CD14-positive monocyte (primary cell): Measurements from ENCODE around the gene ITGA2. TPM values are rescaled to one million over a fixed set of nuclear protein-coding genes. Genes with fewer than 3 reads are reported as not detected.

Source experiments
- DNase-seq, 3 donors: peaks; one replicate each; pipeline ENCODE4 v3.0.0-alpha.2; 2011 to 2022
- H2AFZ ChIP-seq: 2 replicates; pipeline ENCODE4 v1.6.0; 2012; ENCODE audit warnings: mild to moderate bottlenecking, low read depth, low read length, inconsistent platforms; ENCODE audit not compliant: insufficient read depth, poor library complexity, severe bottlenecking
- H3K27ac ChIP-seq, 2 donors: 1 replicate in 1 of 2; 2 replicates in 1 of 2; pipeline ENCODE4 v1.5.1; 2012 to 2013; ENCODE audit warnings: low read length in 2 of 2, control low read depth in 1 of 2, inconsistent platforms in 1 of 2, low read depth in 1 of 2, mild to moderate bottlenecking in 1 of 2
- H3K27me3 ChIP-seq, 2 donors: one replicate each; pipeline versions ENCODE4 v1.6.0 to v1.6.1; 2011 to 2013; ENCODE audit warnings: low read length in 2 of 2; ENCODE audit not compliant: control insufficient read depth in 2 of 2, insufficient read depth in 2 of 2
- H3K36me3 ChIP-seq, 2 donors: replicated peaks in 1 of 2; 1 replicate in 1 of 2; 2 replicates in 1 of 2; pipeline versions ENCODE4 v1.5.1 to v1.6.1; 2012 to 2013; ENCODE audit warnings: low read length in 2 of 2, control low read depth in 1 of 2, inconsistent platforms in 1 of 2, mild to moderate bottlenecking in 1 of 2; ENCODE audit not compliant: insufficient read depth in 2 of 2, control insufficient read depth in 1 of 2
- H3K4me1 ChIP-seq, 2 donors: 1 replicate in 1 of 2; 2 replicates in 1 of 2; pipeline versions ENCODE4 v1.5.1 to v1.6.1; 2012 to 2013; ENCODE audit warnings: low read length in 2 of 2, control low read depth in 1 of 2, inconsistent platforms in 1 of 2, mild to moderate bottlenecking in 1 of 2, moderate library complexity in 1 of 2; ENCODE audit not compliant: insufficient read depth in 2 of 2, control insufficient read depth in 1 of 2
- H3K4me2 ChIP-seq: replicated peaks from 2 replicates; pipeline ENCODE3; 2012; ENCODE audit warnings: low read length, moderate library complexity, mild to moderate bottlenecking; ENCODE audit not compliant: poor library complexity, severe bottlenecking; ENCODE audit errors: extremely low read depth
- H3K4me3 ChIP-seq, 3 experiments: fragments of 200-600 bp in 1 of 3; sonication (generic) in 1 of 3; replicated peaks in 1 of 3; 1 replicate in 2 of 3; 2 replicates in 1 of 3; pipeline ENCODE4 v1.5.1; 2011 to 2013; ENCODE audit warnings: low read length in 3 of 3, mild to moderate bottlenecking in 3 of 3, control low read depth in 2 of 3, low read depth in 2 of 3, inconsistent platforms in 1 of 3, moderate library complexity in 1 of 3
- H3K79me2 ChIP-seq: 2 replicates; pipeline ENCODE4 v1.6.0; 2012; ENCODE audit warnings: mild to moderate bottlenecking, control low read depth, inconsistent platforms, low read length, moderate library complexity; ENCODE audit not compliant: insufficient read depth
- H3K9ac ChIP-seq: 2 replicates; pipeline ENCODE4 v1.6.0; 2017; ENCODE audit warnings: low read length, mild to moderate bottlenecking; ENCODE audit not compliant: insufficient read depth, poor library complexity, severe bottlenecking
- H3K9me3 ChIP-seq, 2 donors: replicated peaks in 1 of 2; 1 replicate in 1 of 2; 2 replicates in 1 of 2; pipeline versions ENCODE4 v1.5.1 to v1.6.1; 2012 to 2013; ENCODE audit warnings: low read length in 2 of 2, control low read depth in 1 of 2; ENCODE audit not compliant: control insufficient read depth in 1 of 2, insufficient read depth in 1 of 2
- H4K20me1 ChIP-seq: 2 replicates; pipeline ENCODE4 v1.6.0; 2012; ENCODE audit warnings: mild to moderate bottlenecking, low read length, control low read depth, moderate library complexity; ENCODE audit not compliant: insufficient read depth
- H3K27ac Mint-ChIP-seq, 7 donors: one replicate each; pipeline ENCODE4 v1.8.0; 2020; ENCODE audit warnings: mild to moderate bottlenecking in 7 of 7, mixed read lengths in 7 of 7, moderate library complexity in 6 of 7, inconsistent platforms in 2 of 7
- H3K27me3 Mint-ChIP-seq, 3 donors: one replicate each; pipeline ENCODE4 v1.8.0; 2021 to 2022; ENCODE audit warnings: low read depth in 3 of 3, mild to moderate bottlenecking in 3 of 3, mixed read lengths in 3 of 3, moderate library complexity in 3 of 3, inconsistent platforms in 1 of 3
- H3K36me3 Mint-ChIP-seq, 2 donors: one replicate each; pipeline ENCODE4 v1.8.0; 2020; ENCODE audit warnings: mixed read lengths in 2 of 2, inconsistent platforms in 1 of 2, mild to moderate bottlenecking in 1 of 2
- H3K4me1 Mint-ChIP-seq: one replicate; pipeline ENCODE4 v1.8.0; 2020; ENCODE audit warnings: mild to moderate bottlenecking, mixed read lengths
- H3K4me3 Mint-ChIP-seq, 2 donors: one replicate each; pipeline ENCODE4 v1.8.0; 2020; ENCODE audit warnings: mild to moderate bottlenecking in 2 of 2, mixed read lengths in 2 of 2, moderate library complexity in 1 of 2
- H3K9me3 Mint-ChIP-seq, 7 donors: one replicate each; pipeline ENCODE4 v1.8.0; 2020 to 2022; ENCODE audit warnings: mixed read lengths in 7 of 7, mild to moderate bottlenecking in 6 of 7, moderate library complexity in 6 of 7, inconsistent platforms in 2 of 7
- WGBS: methylation state at CpG from one replicate; pipeline ENCODE4 v1.1.5; 2013; ENCODE audit warnings: missing lambda C conversion rate; ENCODE audit not compliant: insufficient coverage; 5-methylcytosine and 5-hydroxymethylcytosine counted together
- intact Hi-C, 2 donors: fragments of 100-400 bp; cut with micrococcal nuclease; formaldehyde crosslinking; loops; one replicate each; pipeline versions ENCODE4 v1.15.0 to v1.15.1; 2023
- polyA plus RNA-seq, 3 donors: library from polyadenylated mRNA; depleted of rRNA in 1 of 3; unstranded in 2 of 3; stranded (reverse) in 1 of 3; fragments of 300-500 nt in 2 of 3; fragments of >200 nt in 1 of 3; fragmentation: Illumina TruSeq in 2 of 3; gene quantifications; 1 replicate in 2 of 3; 2 replicates in 1 of 3; pipeline ENCODE4 v1.2.3, GENCODE V29; 2012 to 2021
- TF ChIP-seq, protein P1 (sequence below): fragments of 200-600 bp; IDR thresholded peaks from one replicate; pipeline ENCODE4 v1.8.0; 2022; ENCODE audit warnings: antibody characterized with exemption, mild to moderate bottlenecking

The ITGA2 gene
- polyA plus RNA-seq, 3 donors = not detected

DNA sequence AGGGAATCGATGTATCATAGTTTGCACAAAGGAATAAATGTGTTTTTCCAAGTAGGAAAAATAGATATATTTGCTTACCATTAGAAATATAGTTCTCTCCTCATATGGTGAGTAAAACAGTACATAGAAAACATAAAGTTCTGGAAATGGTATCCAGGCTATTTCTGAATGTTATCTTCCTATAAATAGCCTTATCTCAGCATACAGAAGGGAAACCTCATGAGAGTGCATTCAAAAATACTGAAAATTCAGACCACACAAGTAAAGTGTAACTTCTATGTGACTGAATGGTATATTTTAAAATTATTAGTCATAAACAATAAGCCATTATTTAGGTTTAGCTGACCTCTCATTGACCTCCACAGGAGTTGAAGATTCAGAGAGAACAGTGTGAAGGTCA is 76.9 kb downstream of the ITGA2 start:
- no peaks in the 10 kb centered on the region for H3K9me3 Mint-ChIP-seq
- H3K27ac Mint-ChIP-seq = no peak overlapping the region
- no peak overlapping the region for H3K27ac ChIP-seq
- no peak overlapping the region for H2AFZ ChIP-seq
- H4K20me1 ChIP-seq = no peaks in the 10 kb centered on the region
- H3K27me3 ChIP-seq = no peaks in the 10 kb centered on the region
- no peaks in the 10 kb centered on the region for H3K36me3 Mint-ChIP-seq
- H3K4me1 ChIP-seq = no peaks in the 10 kb centered on the region
- no CpG with 5 or more reads among the region's 1 CpG for WGBS
- no peak overlapping the region for H3K4me2 ChIP-seq
- TF ChIP-seq, protein P1, sequence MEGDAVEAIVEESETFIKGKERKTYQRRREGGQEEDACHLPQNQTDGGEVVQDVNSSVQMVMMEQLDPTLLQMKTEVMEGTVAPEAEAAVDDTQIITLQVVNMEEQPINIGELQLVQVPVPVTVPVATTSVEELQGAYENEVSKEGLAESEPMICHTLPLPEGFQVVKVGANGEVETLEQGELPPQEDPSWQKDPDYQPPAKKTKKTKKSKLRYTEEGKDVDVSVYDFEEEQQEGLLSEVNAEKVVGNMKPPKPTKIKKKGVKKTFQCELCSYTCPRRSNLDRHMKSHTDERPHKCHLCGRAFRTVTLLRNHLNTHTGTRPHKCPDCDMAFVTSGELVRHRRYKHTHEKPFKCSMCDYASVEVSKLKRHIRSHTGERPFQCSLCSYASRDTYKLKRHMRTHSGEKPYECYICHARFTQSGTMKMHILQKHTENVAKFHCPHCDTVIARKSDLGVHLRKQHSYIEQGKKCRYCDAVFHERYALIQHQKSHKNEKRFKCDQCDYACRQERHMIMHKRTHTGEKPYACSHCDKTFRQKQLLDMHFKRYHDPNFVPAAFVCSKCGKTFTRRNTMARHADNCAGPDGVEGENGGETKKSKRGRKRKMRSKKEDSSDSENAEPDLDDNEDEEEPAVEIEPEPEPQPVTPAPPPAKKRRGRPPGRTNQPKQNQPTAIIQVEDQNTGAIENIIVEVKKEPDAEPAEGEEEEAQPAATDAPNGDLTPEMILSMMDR = no peak
- no peaks in the 10 kb centered on the region for H3K79me2 ChIP-seq
- H3K9me3 ChIP-seq = no peaks in the 10 kb centered on the region
- H3K4me3 Mint-ChIP-seq = no peak overlapping the region
- no peaks in the 10 kb centered on the region for H3K36me3 ChIP-seq
- no peak for DNase-seq
- H3K9ac ChIP-seq = no peak overlapping the region
- H3K4me1 Mint-ChIP-seq = no peaks in the 10 kb centered on the region
- H3K4me3 ChIP-seq = no peak overlapping the region
- intact Hi-C loops = no loop called here
- H3K27me3 Mint-ChIP-seq = no peaks in the 10 kb centered on the region

GRCh38 chr5:53067641-53068040 is 78.5 kb downstream of the ITGA2 start:
- no peak overlapping the region for H3K27ac Mint-ChIP-seq
- intact Hi-C loops = no loop called here
- no CpG with 5 or more reads among the region's 1 CpG for WGBS

More at GRCh38 chr5:53067641-53068040, 78.5 kb downstream of the ITGA2 start:
- Histone ChIP-seq H3K9me3 (no peaks in the 10 kb centered on the region), H3K4me2 (no peak overlapping the region), H3K27ac (no peak overlapping the region), H3K4me3 (no peak overlapping the region), H3K27me3 (no peaks in the 10 kb centered on the region), H3K36me3 (no peaks in the 10 kb centered on the region), H3K9ac (no peak overlapping the region), H3K4me1 (no peaks in the 10 kb centered on the region), H3K79me2 (no peaks in the 10 kb centered on the region), H2AFZ (no peak overlapping the region), H4K20me1 (no peaks in the 10 kb centered on the region)
- TF ChIP-seq, protein P1 = no peak
- Mint-ChIP-seq H3K9me3 (no peaks in the 10 kb centered on the region), H3K4me3 (no peak overlapping the region), H3K36me3 (no peaks in the 10 kb centered on the region), H3K27me3 (no peaks in the 10 kb centered on the region), H3K4me1 (no peaks in the 10 kb centered on the region)
- no peak for DNase-seq
